ENCODE results near the gene OS9. TPM values are rescaled to one million over a fixed set of nuclear protein-coding genes. Genes with fewer than 3 reads are reported as not detected.
"Not testable (repeated sequence)": the region's sequence is repeated elsewhere in the genome, so short reads cannot be mapped to it uniquely, and the experiment has no call there.

OS9 gene
- total RNA-seq, 1 experiment from 2014 or later: 152 TPM

DNA sequence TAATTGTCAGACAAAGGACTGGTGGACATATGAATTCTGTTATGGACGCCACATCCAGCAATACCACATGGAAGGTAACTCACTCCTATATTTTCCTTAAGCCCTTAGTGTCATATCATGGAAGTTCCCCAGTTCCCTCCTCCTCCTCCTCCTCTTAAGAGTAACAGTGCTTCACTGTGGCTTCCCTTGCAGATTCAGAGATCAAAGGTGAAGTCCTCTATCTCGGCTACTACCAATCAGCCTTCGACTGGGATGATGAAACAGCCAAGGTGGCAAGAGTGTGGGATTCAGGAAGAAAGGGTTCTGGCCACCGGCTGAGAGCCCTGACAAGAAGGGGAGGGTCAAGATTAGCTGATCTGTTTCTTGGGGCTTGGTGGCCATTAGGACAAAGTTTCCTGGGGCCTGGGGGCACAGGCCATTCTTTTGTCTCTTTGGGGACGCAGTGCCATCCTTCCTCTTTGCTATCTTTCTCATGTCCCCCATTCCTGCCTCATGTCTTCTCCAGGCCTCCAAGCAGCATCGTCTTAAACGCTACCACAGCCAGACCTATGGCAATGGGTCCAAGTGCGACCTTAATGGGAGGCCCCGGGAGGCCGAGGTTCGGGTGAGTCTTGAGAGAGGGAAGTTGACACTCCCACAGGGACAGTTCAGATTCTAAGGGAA lies 2.0 kb downstream of the OS9 start:
- DNase-seq (ENCODE audit: low read depth): no peak

DNA sequence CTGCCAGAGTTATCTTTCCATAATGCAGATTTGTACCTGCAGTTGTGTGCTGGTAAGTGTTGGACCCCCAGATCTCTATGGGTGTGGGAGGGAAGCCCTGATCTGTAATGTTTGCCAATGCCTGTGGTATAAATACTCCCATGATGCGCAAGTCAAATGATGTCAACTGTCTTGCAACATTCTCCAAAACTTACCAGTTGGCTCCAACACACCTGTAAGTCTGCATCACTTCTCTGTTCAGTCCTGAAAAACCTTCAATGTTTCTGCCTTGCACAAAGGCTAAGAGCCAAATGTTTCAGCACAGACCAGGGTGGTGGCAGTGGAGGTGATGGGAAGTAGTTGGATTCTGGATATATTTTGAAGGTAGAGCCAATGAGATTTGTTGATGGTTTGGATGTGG lies 3.1 kb downstream of the OS9 start:
- no peak for DNase-seq (ENCODE audit: low read depth)

DNA sequence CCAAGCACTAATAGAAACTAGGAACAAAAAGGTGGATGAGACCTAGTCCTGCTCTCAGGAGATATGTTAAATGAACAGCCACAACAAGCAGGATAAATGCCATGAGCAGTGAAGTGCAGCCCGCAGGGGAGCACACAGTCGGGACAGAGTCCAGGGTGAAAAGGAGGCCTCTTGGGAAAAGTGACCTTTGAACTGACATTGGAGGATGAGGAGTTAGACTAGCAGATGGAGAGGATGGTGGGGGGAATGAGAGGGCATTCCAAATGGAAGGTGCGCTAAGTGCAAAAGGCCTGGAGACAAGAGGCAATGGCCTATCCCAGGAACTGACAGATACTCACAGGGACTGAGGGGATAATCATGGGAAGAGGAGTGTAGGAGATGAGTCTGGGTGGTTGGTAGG lies 4.5 kb downstream of the OS9 start:
- DNase-seq (ENCODE audit: low read depth): no peak

- DNase-seq (ENCODE audit: low read depth): no peak
Measured at GRCh38 chr12:57700317-57700716, 6.4 kb downstream of the OS9 start.

DNA sequence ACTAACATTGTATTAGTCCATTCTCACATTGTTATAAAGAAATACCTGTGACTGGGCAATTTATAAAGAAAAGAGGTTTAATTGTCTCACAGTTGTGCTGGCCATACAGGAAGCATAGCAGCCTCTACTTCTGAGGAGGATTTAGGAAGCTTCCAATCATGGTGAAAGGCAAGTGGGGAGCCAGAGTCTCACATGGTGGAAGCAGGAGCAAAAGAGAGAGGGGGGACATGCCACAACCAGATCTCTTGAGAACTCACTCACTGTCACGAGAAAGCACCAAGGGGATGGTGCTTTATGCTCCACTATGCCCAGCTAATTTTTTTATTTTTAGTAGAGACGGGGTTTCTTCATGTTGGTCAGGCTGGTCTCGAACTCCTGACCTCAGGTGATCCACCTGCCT lies 13.3 kb downstream of the OS9 start:
- no peak for DNase-seq (ENCODE audit: low read depth)

GRCh38 chr12:57708296-57708695 lies 14.4 kb downstream of the OS9 start:
- DNase-seq (ENCODE audit: low read depth): no peak

GRCh38 chr12:57712701-57713100 lies 18.8 kb downstream of the OS9 start:
- no peak for DNase-seq (ENCODE audit: low read depth)

- DNase-seq (ENCODE audit: low read depth): no peak
Measured at GRCh38 chr12:57713209-57713608, 19.3 kb downstream of the OS9 start.

- DNase-seq (ENCODE audit: low read depth): not testable (repeated sequence)
Measured at GRCh38 chr12:57715036-57715748, 21.3 kb downstream of the OS9 start.

DNA sequence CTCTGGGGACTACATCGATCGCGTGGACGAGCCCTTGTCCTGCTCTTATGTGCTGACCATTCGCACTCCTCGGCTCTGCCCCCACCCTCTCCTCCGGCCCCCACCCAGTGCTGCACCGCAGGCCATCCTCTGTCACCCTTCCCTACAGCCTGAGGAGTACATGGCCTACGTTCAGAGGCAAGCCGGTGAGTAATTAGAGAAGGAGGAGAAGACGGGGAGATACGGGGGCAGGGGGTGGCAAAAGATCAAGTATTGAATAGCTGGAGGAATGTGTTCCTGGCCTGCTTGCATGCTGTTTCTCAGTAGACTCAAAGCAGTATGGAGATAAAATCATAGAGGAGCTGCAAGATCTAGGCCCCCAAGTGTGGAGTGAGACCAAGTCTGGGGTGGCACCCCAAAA lies 21.9 kb downstream of the OS9 start:
- no peak for DNase-seq (ENCODE audit: low read depth)

- DNase-seq (ENCODE audit: low read depth): no peak
Measured at GRCh38 chr12:57716305-57716704, 22.4 kb downstream of the OS9 start.

DNA sequence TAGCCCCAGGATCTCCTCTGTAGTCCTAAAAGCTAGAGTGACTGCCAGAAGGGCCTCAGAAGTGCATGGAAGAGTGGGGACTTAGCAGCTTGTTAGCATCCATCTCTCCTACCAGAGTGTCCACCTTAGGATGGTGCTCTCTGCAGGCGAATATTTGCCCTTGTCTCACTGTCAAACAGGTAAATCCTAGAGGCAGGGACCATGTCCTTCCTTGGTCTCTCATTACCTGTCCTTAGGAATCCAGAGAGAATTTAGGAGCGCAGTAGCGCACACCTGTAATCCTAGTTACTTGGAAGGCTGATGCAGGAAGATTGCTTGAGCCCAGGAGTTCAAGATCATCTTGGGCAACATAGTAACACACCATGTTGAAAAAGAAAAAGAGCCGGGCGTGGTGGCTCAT lies 23.2 kb downstream of the OS9 start:
- no peak for DNase-seq (ENCODE audit: low read depth)

GRCh38 chr12:57717846-57718640 lies 24.1 kb downstream of the OS9 start:
- no peak for DNase-seq (ENCODE audit: low read depth)

GRCh38 chr12:57718641-57719528 lies 25.0 kb downstream of the OS9 start:
- DNase-seq (ENCODE audit: low read depth): no peak

- DNase-seq (ENCODE audit: low read depth): no peak
Measured at GRCh38 chr12:57719777-57720605, 26.1 kb downstream of the OS9 start.

- DNase-seq (ENCODE audit: low read depth): no peak
Measured at GRCh38 chr12:57720606-57721595, 27.0 kb downstream of the OS9 start.

- DNase-seq (ENCODE audit: low read depth): not testable (repeated sequence)
Measured at GRCh38 chr12:57721846-57722608, 28.1 kb downstream of the OS9 start.

GRCh38 chr12:57722716-57723629 lies 29.0 kb downstream of the OS9 start:
- no peak for DNase-seq (ENCODE audit: low read depth)

Measured in RPMI7951 (cell line).